Effector memory CD4-positive, alpha-beta T cell (primary cell): ENCODE data around the gene UGDH.
"Not testable (repeated sequence)": the region's sequence is repeated elsewhere in the genome, so short reads cannot be mapped to it uniquely, and the experiment has no call there.

Source experiments
- DNase-seq, 3 donors: peaks; one replicate each; pipeline ENCODE4 v3.0.0-alpha.2; 2020
- H3K27ac ChIP-seq: 2 replicates; pipeline ENCODE4 v1.7.0; 2013; ENCODE audit warnings: mild to moderate bottlenecking, low read length, moderate library complexity; ENCODE audit not compliant: insufficient read depth, poor library complexity, severe bottlenecking
- H3K27me3 ChIP-seq: replicated peaks from 2 replicates; pipeline ENCODE4 v1.7.0; 2013; ENCODE audit warnings: mild to moderate bottlenecking, low read length; ENCODE audit not compliant: insufficient read depth, control insufficient read depth, poor library complexity, severe bottlenecking
- H3K36me3 ChIP-seq: 2 replicates; pipeline ENCODE4 v1.7.0; 2013; ENCODE audit warnings: mild to moderate bottlenecking, low read length, moderate library complexity; ENCODE audit not compliant: control insufficient read depth, insufficient read depth
- H3K4me1 ChIP-seq: 2 replicates; pipeline ENCODE4 v1.7.0; 2013; ENCODE audit warnings: low read length, mild to moderate bottlenecking; ENCODE audit not compliant: control insufficient read depth, insufficient read depth, poor library complexity, severe bottlenecking
- H3K4me3 ChIP-seq: 2 replicates; pipeline ENCODE4 v1.7.0; 2013; ENCODE audit warnings: low read length, low read depth, mild to moderate bottlenecking; ENCODE audit not compliant: insufficient read depth, poor library complexity, severe bottlenecking
- H3K9me3 ChIP-seq: 2 replicates; pipeline ENCODE4 v1.7.0; 2013; ENCODE audit warnings: mild to moderate bottlenecking, low read length, moderate library complexity; ENCODE audit not compliant: control insufficient read depth

UGDH gene

GRCh38 chr4:39472396-39472795 is 54.8 kb downstream of the UGDH start:
- Histone ChIP-seq H3K4me1 (no peaks in the 10 kb centered on the region), H3K27ac (no peak overlapping the region), H3K4me3 (no peak overlapping the region), H3K9me3 (no peaks in the 10 kb centered on the region), H3K27me3 (no peaks in the 10 kb centered on the region), H3K36me3 (peaks cover 16% of the 10 kb centered on the region)
- no peak for DNase-seq

GRCh38 chr4:39470402-39470801 is 56.8 kb downstream of the UGDH start:
- Histone ChIP-seq H3K36me3 (peaks cover 16% of the 10 kb centered on the region), H3K9me3 (no peaks in the 10 kb centered on the region), H3K4me1 (no peaks in the 10 kb centered on the region), H3K27ac (no peak overlapping the region), H3K4me3 (no peak overlapping the region), H3K27me3 (no peaks in the 10 kb centered on the region)
- no peak for DNase-seq

- H3K36me3 ChIP-seq = peaks cover 21% of the 10 kb centered on the region
- no peaks in the 10 kb centered on the region for H3K4me1 ChIP-seq
- peak in 1 of 3 donors; percentile 21 for DNase-seq
- no peak overlapping the region for H3K4me3 ChIP-seq
- H3K27ac ChIP-seq = no peak overlapping the region
- H3K27me3 ChIP-seq = no peaks in the 10 kb centered on the region
- H3K9me3 ChIP-seq = no peaks in the 10 kb centered on the region
Observed at GRCh38 chr4:39469429-39470077, 57.7 kb downstream of the UGDH start.

- no peak for DNase-seq
- H3K27me3 ChIP-seq = no peaks in the 10 kb centered on the region
- H3K4me1 ChIP-seq = no peaks in the 10 kb centered on the region
- peaks cover 22% of the 10 kb centered on the region for H3K36me3 ChIP-seq
- no peak overlapping the region for H3K4me3 ChIP-seq
- no peaks in the 10 kb centered on the region for H3K9me3 ChIP-seq
- no peak overlapping the region for H3K27ac ChIP-seq
Observed at GRCh38 chr4:39467464-39467863, 59.8 kb downstream of the UGDH start.

DNA sequence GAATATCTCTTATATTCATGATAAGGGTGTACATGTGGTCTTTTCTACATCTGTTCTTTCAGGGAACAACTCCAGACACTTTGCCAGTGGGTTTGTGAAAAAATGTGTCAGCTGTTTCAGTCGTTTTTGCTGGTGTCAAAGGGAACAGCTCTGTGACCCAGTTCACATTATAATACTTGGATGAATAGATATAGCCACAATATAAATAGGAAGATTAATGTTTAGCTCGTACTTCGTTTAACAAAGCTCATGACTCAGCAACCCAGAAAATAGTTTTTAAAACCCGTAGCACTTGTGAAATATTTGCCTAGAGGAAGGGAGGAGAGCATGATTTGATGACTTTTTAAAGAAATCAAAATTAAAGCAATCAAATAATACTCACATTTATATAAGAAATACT is 60.5 kb downstream of the UGDH start:
- Histone ChIP-seq H3K4me3 (no peak overlapping the region), H3K9me3 (no peaks in the 10 kb centered on the region), H3K36me3 (peaks cover 20% of the 10 kb centered on the region), H3K27ac (no peak overlapping the region), H3K27me3 (no peaks in the 10 kb centered on the region), H3K4me1 (no peaks in the 10 kb centered on the region)
- DNase-seq = no peak

DNA sequence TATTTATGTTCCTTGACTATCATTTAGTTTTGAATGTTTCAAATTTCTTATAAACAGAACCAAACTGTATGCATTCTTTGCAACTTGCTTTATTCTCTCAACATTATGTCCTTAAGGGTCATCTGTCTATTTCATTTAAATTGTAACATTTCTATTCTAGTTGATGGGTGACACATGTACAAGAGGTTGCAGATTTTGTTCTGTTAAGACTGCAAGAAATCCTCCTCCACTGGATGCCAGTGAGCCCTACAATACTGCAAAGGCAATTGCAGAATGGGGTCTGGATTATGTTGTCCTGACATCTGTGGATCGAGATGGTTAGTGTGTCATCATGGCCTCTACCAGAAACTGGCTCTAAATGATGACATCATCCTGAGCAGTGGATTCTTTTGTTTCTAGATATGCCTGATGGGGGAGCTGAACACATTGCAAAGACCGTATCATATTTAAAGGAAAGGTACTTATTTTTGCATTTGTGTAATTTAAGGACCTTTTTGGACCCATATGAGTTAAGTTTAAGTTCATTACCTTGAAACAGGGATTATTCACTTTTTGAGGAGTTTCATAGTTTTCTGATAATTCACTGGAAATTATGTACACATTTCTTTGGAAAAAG is 62.2 kb downstream of the UGDH start:
- H3K36me3 ChIP-seq = peaks cover 18% of the 10 kb centered on the region
- no peaks in the 10 kb centered on the region for H3K9me3 ChIP-seq
- no peak overlapping the region for H3K4me3 ChIP-seq
- no peaks in the 10 kb centered on the region for H3K4me1 ChIP-seq
- no peak for DNase-seq
- H3K27me3 ChIP-seq = no peaks in the 10 kb centered on the region
- no peak overlapping the region for H3K27ac ChIP-seq

GRCh38 chr4:39458505-39459300 is 68.5 kb downstream of the UGDH start, which contains the start of the genes LIAS and RPL9:
Gene LIAS, plus strand, starts transcription at chr4:39459056. Its CDS starts 62 bp downstream, at chr4:39459118.
Gene RPL9, minus strand, starts transcription at chr4:39458922. Its CDS starts 483 bp downstream, at chr4:39458439.
- peak within 1 kb of the TSS; percentile 98 for H3K27ac ChIP-seq
- no peaks in the 10 kb centered on the region for H3K9me3 ChIP-seq
- peak within 1 kb of the TSS; percentile 91 for H3K4me3 ChIP-seq
- H3K27me3 ChIP-seq = no peaks in the 10 kb centered on the region
- H3K36me3 ChIP-seq = peaks cover 46% of the 10 kb centered on the region
- H3K4me1 ChIP-seq = peaks cover 8% of the 10 kb centered on the region
- peak; percentile 90 to 91 (median 90) for DNase-seq

GRCh38 chr4:39458161-39458504 is 69.1 kb downstream of the UGDH start:
- peaks cover 48% of the 10 kb centered on the region for H3K36me3 ChIP-seq
- not testable (repeated sequence) for H3K27me3 ChIP-seq, H3K9me3 ChIP-seq, DNase-seq, H3K4me1 ChIP-seq
- peak overlapping the region; percentile 98 for H3K27ac ChIP-seq
- peak overlapping the region; percentile 91 for H3K4me3 ChIP-seq

- Histone ChIP-seq H3K36me3 (peaks cover 57% of the 10 kb centered on the region), H3K4me3 (peak overlapping the region; percentile 91), H3K27me3 (no peaks in the 10 kb centered on the region), H3K27ac (peak overlapping the region; percentile 98), H3K9me3 (no peaks in the 10 kb centered on the region), H3K4me1 (peaks cover 8% of the 10 kb centered on the region)
- no peak for DNase-seq
Observed at GRCh38 chr4:39456946-39457763, 70.1 kb downstream of the UGDH start.
